SH-SY5Y (cell line): ENCODE results near the gene MTIF3.

Experiments used
- GATA2 ChIP-seq: IDR thresholded peaks from 2 replicates; pipeline ENCODE4 v1.6.1; 2011; ENCODE audit warnings: mild to moderate bottlenecking, low read depth, low read length
- GATA3 ChIP-seq: IDR thresholded peaks from 2 replicates; pipeline ENCODE4 v1.6.1; 2011; ENCODE audit warnings: low read depth, mild to moderate bottlenecking, low read length, moderate library complexity

- TF ChIP-seq GATA3 (no peak), GATA2 (no peak)
Observed at GRCh38 chr13:27448308-27448707, 2.1 kb downstream of the MTIF3 start.
